ENCODE data around the gene CDS1. TPM values are rescaled to one million over a fixed set of nuclear protein-coding genes. Genes with fewer than 3 reads are reported as not detected.

Gene CDS1
- total and polyA plus RNA-seq, 2 of the 8 experiments (the other 6 are each of a cell fraction or from before 2014, with no cell fraction given): 8.7 to 13.9 TPM

DNA sequence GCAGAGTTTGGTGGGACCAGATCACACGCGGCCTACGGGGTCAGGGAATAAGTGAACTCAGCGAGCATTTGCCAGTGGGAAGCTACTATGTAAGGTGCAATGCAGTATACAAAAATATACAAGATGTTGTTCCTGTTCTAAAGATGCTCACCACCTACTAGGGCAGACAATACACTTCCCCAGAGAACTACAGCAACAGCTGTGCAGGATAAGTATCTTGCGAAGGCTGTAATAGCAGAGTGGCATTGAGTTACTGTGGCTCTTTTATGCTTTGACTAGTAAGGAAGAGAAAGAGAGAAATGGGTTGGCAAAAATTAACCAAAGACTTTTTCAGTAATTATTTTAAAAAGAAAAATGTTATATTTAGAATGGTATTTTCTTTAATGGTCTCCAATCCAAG, 61.2 kb downstream of the CDS1 start:
- Histone ChIP-seq H3K4me2 (ENCODE audit: insufficient read depth in 1 of 2, low read depth in 2 of 2, low read length in 2 of 2) (no peak overlapping the region), H4K8ac (ENCODE audit: extremely low read depth, insufficient read depth, low read length) (no peak overlapping the region), H3K18ac (ENCODE audit: extremely low read depth, low read length) (no peak overlapping the region), H2BK120ac (replicated peaks; ENCODE audit: low read depth, low read length) (no peak overlapping the region), H3K79me1 (ENCODE audit: low read depth, low read length) (no peaks in the 10 kb centered on the region), H4K20me1 (replicated peaks in 1 of 2; ENCODE audit: control insufficient read depth in 1 of 2, insufficient read depth in 2 of 2, low read length in 2 of 2) (no peaks in the 10 kb centered on the region), H2AFZ (ENCODE audit: low read length) (no peak overlapping the region), H2BK12ac (ENCODE audit: low read depth, low read length) (no peak overlapping the region), H3K4me1 (replicated peaks in 1 of 4; ENCODE audit: control insufficient read depth in 3 of 4, insufficient read depth in 4 of 4, low read length in 3 of 4) (peaks cover 2 to 14% (median 5%) of the 10 kb centered on the region in 4 experiments; a peak in 4 of 7 replicates), H3K14ac (ENCODE audit: insufficient read length) (no peak overlapping the region), H3K27me3 (replicated peaks in 1 of 4; ENCODE audit: control insufficient read depth in 3 of 4, extremely low read depth in 1 of 4, insufficient read depth in 3 of 4, low read length in 3 of 4) (no peaks in the 10 kb centered on the region), H2BK5ac (ENCODE audit: low read depth, low read length) (no peak overlapping the region), H3K23ac (ENCODE audit: insufficient read length) (no peak overlapping the region), H3K36me3 (ENCODE audit: control insufficient read depth in 2 of 4, insufficient read depth in 4 of 4, low read length in 3 of 4) (peaks cover 0 to 20% (median 7%) of the 10 kb centered on the region in 4 experiments; a peak in 4 of 8 replicates), H3K4me3 (ENCODE audit: extremely low read depth in 1 of 4, insufficient read depth in 2 of 4, low read depth in 3 of 4, low read length in 4 of 4) (no peak overlapping the region), H2AK5ac (ENCODE audit: low read depth, low read length) (no peak overlapping the region), H2BK20ac (ENCODE audit: low read length) (no peak overlapping the region), H2BK15ac (ENCODE audit: low read length) (no peak overlapping the region), H3K79me2 (ENCODE audit: control insufficient read depth in 1 of 2, insufficient read depth in 2 of 2, low read length in 2 of 2) (no peaks in the 10 kb centered on the region), H3K27ac (ENCODE audit: low read depth, low read length) (no peak overlapping the region), H3K23me2 (ENCODE audit: low read depth, low read length) (no peaks in the 10 kb centered on the region), H3K9ac (replicated peaks in 1 of 4; ENCODE audit: extremely low read depth in 1 of 4, low read depth in 3 of 4, low read length in 3 of 4) (no peak overlapping the region), H4K91ac (replicated peaks; ENCODE audit: insufficient read length, low read length) (no peak overlapping the region), H3K9me3 (ENCODE audit: insufficient read depth in 2 of 2, low read depth in 1 of 2, low read length in 1 of 2) (no peaks in the 10 kb centered on the region), H3K4ac (replicated peaks; ENCODE audit: insufficient read length, low read depth, low read length) (no peak overlapping the region), H3K56ac (replicated peaks; ENCODE audit: insufficient read length, low read depth, low read length) (no peak overlapping the region), H4K5ac (ENCODE audit: insufficient read length, low read depth, low read length) (no peak overlapping the region)
- DNase-seq (ENCODE audit: low read depth in 1 of 2, low spot score in 2 of 2) (no peak), FAIRE-seq (no peak)
- 90% methylated on average over 5 of the region's 5 CpGs; no CpG with 5 or more reads in 1 of the 2 experiments for WGBS, 2 experiments (ENCODE audit: extremely low coverage in 1 of 2, insufficient coverage in 1 of 2, insufficient read length in 1 of 2, insufficient replicate concordance in 2 of 2, low coverage in 1 of 2, low lambda C conversion rate in 2 of 2, missing lambda C conversion rate in 1 of 2)
- TF ChIP-seq RXRA (IDR thresholded peaks at IDR 0.05; ENCODE audit: insufficient read depth, low read depth, low read length) (no peak), EGR1 (IDR thresholded peaks at IDR 0.05; ENCODE audit: borderline replicate concordance, low read depth, low read length) (no peak), HDAC6 (IDR thresholded peaks at IDR 0.05; ENCODE audit: low read depth, low read length) (no peak), MAFK (IDR thresholded peaks at IDR 0.05; ENCODE audit: low read depth, low read length) (no peak), BRCA1 (IDR thresholded peaks at IDR 0.05; ENCODE audit: low read depth, low read length) (no peak), BACH1 (IDR thresholded peaks at IDR 0.05; ENCODE audit: low read length) (no peak), SIRT6 (IDR thresholded peaks at IDR 0.05; ENCODE audit: low read length) (no peak), PHF8 (conservative IDR thresholded peaks at IDR 0.05; ENCODE audit: low read depth, low read length) (no peak), GTF2F1 (IDR thresholded peaks at IDR 0.05; ENCODE audit: borderline replicate concordance, low read depth, low read length) (no peak), CBX5 (IDR thresholded peaks at IDR 0.05; ENCODE audit: low read depth, low read length) (no peak)
- ChIA-PET POLR2A (ENCODE audit: partially characterized antibody) (no interaction called here), CTCF (ENCODE audit: partially characterized antibody) (interaction anchor here (0.6 to 1.3 kb wide), 3 partner anchors 35 to 106 kb away, joined by 3 read pairs; no protein-coding TSS in a partner anchor)

Data from H1 (cell line).